Keratinocyte (primary cell): ENCODE results near the gene SCD5. TPM values are rescaled to one million over a fixed set of nuclear protein-coding genes. Genes with fewer than 3 reads are reported as not detected.

ENCODE experiments used
- DNase-seq: peaks from one replicate; pipeline ENCODE4 v3.0.0-alpha.2; 2011; ENCODE audit warnings: low read depth, missing footprints, low spot score
- FAIRE-seq: peaks from 2 replicates; lab custom pipeline; 2011; peaks lifted over from hg19 to GRCh38; lab: Jason Lieb, UNC
- H2AFZ ChIP-seq: 2 replicates; pipeline ENCODE4 v1.6.0; 2012; ENCODE audit warnings: low read length, control low read depth, inconsistent platforms; ENCODE audit not compliant: control insufficient read depth
- H3K27ac ChIP-seq: 2 replicates; pipeline ENCODE4 v1.5.1; 2011; ENCODE audit warnings: low read length; ENCODE audit not compliant: control insufficient read depth, insufficient read depth
- H3K27me3 ChIP-seq: 3 replicates; pipeline ENCODE4 v1.6.0; 2011; ENCODE audit warnings: low read length; ENCODE audit not compliant: control insufficient read depth, insufficient read depth; ENCODE audit errors: extremely low read depth
- H3K36me3 ChIP-seq, 2 experiments: 2 replicates in 1 of 2; 3 replicates in 1 of 2; pipeline ENCODE4 v1.5.1; 2011; ENCODE audit warnings: low read length in 2 of 2, mild to moderate bottlenecking in 1 of 2; ENCODE audit not compliant: control insufficient read depth in 2 of 2, insufficient read depth in 2 of 2; ENCODE audit errors: extremely low read depth in 1 of 2
- H3K4me1 ChIP-seq: 3 replicates; pipeline ENCODE4 v1.5.1; 2011; ENCODE audit warnings: low read length; ENCODE audit not compliant: control insufficient read depth, insufficient read depth; ENCODE audit errors: extremely low read depth
- H3K4me2 ChIP-seq: 3 replicates; pipeline ENCODE4 v1.6.0; 2011; ENCODE audit warnings: low read depth, low read length; ENCODE audit not compliant: control insufficient read depth, insufficient read depth; ENCODE audit errors: extremely low read depth
- H3K4me3 ChIP-seq, 3 experiments: fragments of 200-600 bp in 1 of 3; sonication (generic) in 1 of 3; 2 replicates in 2 of 3; 3 replicates in 1 of 3; pipeline ENCODE4 v1.5.1; 2011 to 2016; ENCODE audit warnings: low read length in 3 of 3, mild to moderate bottlenecking in 3 of 3, control low read depth in 2 of 3, inconsistent platforms in 1 of 3, low read depth in 1 of 3, mixed read lengths in 1 of 3, mixed run types in 1 of 3, moderate library complexity in 1 of 3; ENCODE audit not compliant: control insufficient read depth in 2 of 3, insufficient read depth in 2 of 3; ENCODE audit errors: extremely low read depth in 1 of 3
- H3K79me2 ChIP-seq: 2 replicates; pipeline ENCODE4 v1.6.0; 2012; ENCODE audit warnings: low read length; ENCODE audit not compliant: control insufficient read depth, insufficient read depth
- H3K9ac ChIP-seq: 3 replicates; pipeline ENCODE4 v1.6.0; 2011; ENCODE audit warnings: low read length; ENCODE audit not compliant: control insufficient read depth, insufficient read depth; ENCODE audit errors: extremely low read depth
- H3K9me1 ChIP-seq: 3 replicates; pipeline ENCODE4 v1.6.0; 2011; ENCODE audit warnings: low read length; ENCODE audit not compliant: control insufficient read depth, insufficient read depth; ENCODE audit errors: extremely low read depth
- H3K9me3 ChIP-seq: 2 replicates; pipeline ENCODE4 v1.5.1; 2012; ENCODE audit warnings: low read depth, low read length; ENCODE audit not compliant: control insufficient read depth
- H4K20me1 ChIP-seq: 3 replicates; pipeline ENCODE4 v1.6.0; 2011; ENCODE audit warnings: low read length; ENCODE audit not compliant: control insufficient read depth, insufficient read depth; ENCODE audit errors: extremely low read depth
- EZH2 ChIP-seq: IDR thresholded peaks from one replicate; pipeline ENCODE4 v1.6.1; 2012; ENCODE audit warnings: inconsistent platforms, mild to moderate bottlenecking, low read length, moderate library complexity
- dilution Hi-C: fragments of 300-500 bp; cut with MboI; formaldehyde crosslinking; loops from one replicate; pipeline ENCODE4 v1.7.0; 2020; ENCODE audit warnings: low sequenced_read_pairs; ENCODE audit not compliant: extremely low pct_ligation_motif_present
- polyA plus RNA-seq, 5 experiments: library from polyadenylated mRNA; depleted of rRNA in 3 of 5; stranded (reverse) in 3 of 5; stranded (forward) in 1 of 5; unstranded in 1 of 5; fragments of >200 nt; gene quantifications; 1 replicate in 1 of 5; 2 replicates in 3 of 5; 3 replicates in 1 of 5; pipeline versions ENCODE4 v1.2.1 to v1.2.3, GENCODE V29; 2011 to 2012; ENCODE audit warnings: missing spikeins in 2 of 5, low read depth in 1 of 5, low replicate concordance in 1 of 5
- TF ChIP-seq, protein P1 (sequence below), 3 experiments: IDR thresholded peaks in 1 of 3; conservative IDR thresholded peaks in 1 of 3; optimal IDR thresholded peaks in 1 of 3; 2 replicates in 2 of 3; 3 replicates in 1 of 3; pipeline versions ENCODE3 to v1.5.1; 2011; ENCODE audit warnings: low read length in 3 of 3, mild to moderate bottlenecking in 3 of 3, moderate library complexity in 2 of 3, control low read depth in 1 of 3, inconsistent platforms in 1 of 3; ENCODE audit not compliant: insufficient read depth in 2 of 3; ENCODE audit errors: extremely low read depth in 1 of 3

Gene SCD5
- polyA plus RNA-seq, 1 donor (not counting 4 experiments of a cell fraction or from before 2014, with no cell fraction given): 39.4 TPM

DNA sequence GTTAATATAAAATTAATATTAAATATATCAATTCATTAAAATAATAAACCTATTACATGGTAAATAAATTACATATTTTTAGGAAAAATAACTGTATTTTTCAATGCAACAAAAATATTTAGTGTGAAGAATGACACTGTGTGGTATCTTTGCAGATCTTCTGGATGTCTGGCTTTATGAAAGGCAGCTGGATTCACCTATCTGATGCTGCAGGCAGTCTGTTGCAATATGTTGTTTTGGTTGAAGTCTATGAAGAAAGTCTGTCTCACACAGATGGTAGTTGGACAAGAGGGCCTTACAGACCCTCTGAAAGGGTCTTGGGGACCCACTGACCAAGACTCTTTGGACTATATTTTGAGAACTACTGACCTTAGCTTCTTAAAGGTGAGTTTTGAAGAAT lies 147.7 kb downstream of the SCD5 start:
- H4K20me1 ChIP-seq: no peaks in the 10 kb centered on the region
- peaks cover 3 to 11% of the 10 kb centered on the region in 2 experiments for H3K36me3 ChIP-seq
- no peaks in the 10 kb centered on the region for H3K9me1 ChIP-seq
- no peak overlapping the region for H3K4me3 ChIP-seq
- H3K27ac ChIP-seq: no peak overlapping the region
- no peaks in the 10 kb centered on the region for H3K79me2 ChIP-seq
- H3K9ac ChIP-seq: no peak overlapping the region
- no peaks in the 10 kb centered on the region for H3K27me3 ChIP-seq
- H3K4me2 ChIP-seq: no peak overlapping the region
- no peaks in the 10 kb centered on the region for H3K9me3 ChIP-seq
- no peak for TF ChIP-seq EZH2
- TF ChIP-seq, protein P1, sequence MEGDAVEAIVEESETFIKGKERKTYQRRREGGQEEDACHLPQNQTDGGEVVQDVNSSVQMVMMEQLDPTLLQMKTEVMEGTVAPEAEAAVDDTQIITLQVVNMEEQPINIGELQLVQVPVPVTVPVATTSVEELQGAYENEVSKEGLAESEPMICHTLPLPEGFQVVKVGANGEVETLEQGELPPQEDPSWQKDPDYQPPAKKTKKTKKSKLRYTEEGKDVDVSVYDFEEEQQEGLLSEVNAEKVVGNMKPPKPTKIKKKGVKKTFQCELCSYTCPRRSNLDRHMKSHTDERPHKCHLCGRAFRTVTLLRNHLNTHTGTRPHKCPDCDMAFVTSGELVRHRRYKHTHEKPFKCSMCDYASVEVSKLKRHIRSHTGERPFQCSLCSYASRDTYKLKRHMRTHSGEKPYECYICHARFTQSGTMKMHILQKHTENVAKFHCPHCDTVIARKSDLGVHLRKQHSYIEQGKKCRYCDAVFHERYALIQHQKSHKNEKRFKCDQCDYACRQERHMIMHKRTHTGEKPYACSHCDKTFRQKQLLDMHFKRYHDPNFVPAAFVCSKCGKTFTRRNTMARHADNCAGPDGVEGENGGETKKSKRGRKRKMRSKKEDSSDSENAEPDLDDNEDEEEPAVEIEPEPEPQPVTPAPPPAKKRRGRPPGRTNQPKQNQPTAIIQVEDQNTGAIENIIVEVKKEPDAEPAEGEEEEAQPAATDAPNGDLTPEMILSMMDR (optimal IDR thresholded peaks at IDR 0.05 in 1 of 3, IDR thresholded peaks at IDR 0.05 in 1 of 3, conservative IDR thresholded peaks at IDR 0.05 in 1 of 3; ENCODE audit: extremely low read depth in 1 of 3, insufficient read depth in 2 of 3, low read length in 3 of 3): no peak
- H3K4me1 ChIP-seq: peaks cover 3% of the 10 kb centered on the region
- no peak for FAIRE-seq
- no peak overlapping the region for H2AFZ ChIP-seq
- no peak for DNase-seq
- dilution Hi-C loops: no loop called here

DNA sequence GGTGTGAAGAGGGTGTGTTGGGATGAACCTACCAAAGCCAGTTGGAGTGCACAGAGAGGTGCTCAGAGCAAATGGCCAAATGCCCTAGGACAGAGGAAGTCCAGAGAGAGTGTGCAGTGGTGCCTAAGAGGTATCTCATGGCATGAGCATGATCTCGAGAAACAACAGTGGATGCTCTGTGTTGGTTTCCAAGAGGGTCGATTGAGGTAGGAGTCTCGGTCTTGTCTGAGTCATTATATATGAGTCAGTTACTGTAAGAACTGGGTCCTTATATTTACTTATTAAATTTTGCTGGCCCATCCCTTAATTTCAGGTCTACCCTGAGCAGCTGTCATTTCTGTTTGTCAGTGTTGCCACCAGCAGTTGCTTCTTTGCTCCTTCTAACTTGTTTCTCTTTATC lies 150.2 kb downstream of the SCD5 start:
- Histone ChIP-seq H3K4me3 (no peak overlapping the region), H3K9me3 (no peaks in the 10 kb centered on the region)
- dilution Hi-C loops: no loop called here

More for the DNA sequence above, 150.2 kb downstream of the SCD5 start:
- Histone ChIP-seq H3K4me2 (no peak overlapping the region), H3K9ac (no peak overlapping the region), H3K9me1 (no peaks in the 10 kb centered on the region), H2AFZ (no peak overlapping the region), H3K36me3 (peaks cover 3 to 11% of the 10 kb centered on the region in 2 experiments), H4K20me1 (no peaks in the 10 kb centered on the region), H3K79me2 (no peaks in the 10 kb centered on the region), H3K4me1 (peaks cover 19% of the 10 kb centered on the region), H3K27me3 (no peaks in the 10 kb centered on the region), H3K27ac (no peak overlapping the region)
- DNase-seq (no peak), FAIRE-seq (no peak)
- no peak for TF ChIP-seq EZH2
- TF ChIP-seq, protein P1 (optimal IDR thresholded peaks at IDR 0.05 in 1 of 3, IDR thresholded peaks at IDR 0.05 in 1 of 3, conservative IDR thresholded peaks at IDR 0.05 in 1 of 3; ENCODE audit: extremely low read depth in 1 of 3, insufficient read depth in 2 of 3, low read length in 3 of 3): no peak
